SK-MEL-5 (cell line): ENCODE data around the gene PMEPA1. TPM values are rescaled to one million over a fixed set of nuclear protein-coding genes. Genes with fewer than 3 reads are reported as not detected.

ENCODE experiments used
- DNase-seq: peaks from one replicate; pipeline ENCODE4 v3.0.0-alpha.2; 2016; ENCODE audit warnings: low read depth, low spot score
- in situ Hi-C: cut with HindIII; loops from 2 replicates; pipeline ENCODE4 v1.10.0; 2016; ENCODE audit warnings: low sequenced_read_pairs, high pct_unique_total_duplicates, low pct_unique_long_range_greater_than_20kb
- total RNA-seq: library from RNA; depleted of rRNA; stranded (reverse); fragments of >200 nt; shearing (Covaris generic); gene quantifications from 2 replicates; pipeline ENCODE4 v1.2.3, GENCODE V29; 2014

The PMEPA1 gene
- total RNA-seq, 1 experiment from 2014 or later: 5.7 TPM

- in situ Hi-C loops: no loop called here
Measured at GRCh38 chr20:57672164-57672563, 37.7 kb downstream of the PMEPA1 start.

GRCh38 chr20:57671662-57672061 lies 38.2 kb downstream of the PMEPA1 start:
- in situ Hi-C loops: no loop called here
- DNase-seq: peak; percentile 15

More at GRCh38 chr20:57672164-57672563, 37.7 kb downstream of the PMEPA1 start:
- DNase-seq: no peak

GRCh38 chr20:57671072-57671391 lies 38.8 kb downstream of the PMEPA1 start:
- in situ Hi-C loops: no loop called here
- DNase-seq: no peak

- in situ Hi-C loops: no loop called here
- no peak for DNase-seq
Measured at GRCh38 chr20:57670288-57671071, 39.3 kb downstream of the PMEPA1 start.

GRCh38 chr20:57669632-57670031 lies 40.2 kb downstream of the PMEPA1 start:
- in situ Hi-C loops: no loop called here
- no peak for DNase-seq

GRCh38 chr20:57667924-57668782 lies 41.7 kb downstream of the PMEPA1 start:
- in situ Hi-C loops: no loop called here
- no peak for DNase-seq

GRCh38 chr20:57667388-57667787 lies 42.4 kb downstream of the PMEPA1 start:
- in situ Hi-C loops: no loop called here
- DNase-seq: no peak

- DNase-seq: no peak
- in situ Hi-C loops: no loop called here
Measured at GRCh38 chr20:57666834-57667157, 43.0 kb downstream of the PMEPA1 start.

GRCh38 chr20:57666106-57666833 lies 43.5 kb downstream of the PMEPA1 start:
- DNase-seq: no peak
- in situ Hi-C loops: no loop called here

- no peak for DNase-seq
- in situ Hi-C loops: no loop called here
Measured at GRCh38 chr20:57665589-57665971, 44.2 kb downstream of the PMEPA1 start.

- no peak for DNase-seq
Measured at GRCh38 chr20:57664924-57665588, 44.8 kb downstream of the PMEPA1 start.

GRCh38 chr20:57664476-57664875 lies 45.3 kb downstream of the PMEPA1 start:
- no peak for DNase-seq
- in situ Hi-C loops: no loop called here

More at GRCh38 chr20:57664924-57665588, 44.8 kb downstream of the PMEPA1 start:
- in situ Hi-C loops: no loop called here

- no peak for DNase-seq
- in situ Hi-C loops: no loop called here
Measured at GRCh38 chr20:57663681-57664451, 45.9 kb downstream of the PMEPA1 start.

GRCh38 chr20:57663241-57663640 lies 46.6 kb downstream of the PMEPA1 start:
- no peak for DNase-seq
- in situ Hi-C loops: no loop called here

GRCh38 chr20:57662456-57663240 lies 47.2 kb downstream of the PMEPA1 start:
- DNase-seq: no peak
- in situ Hi-C loops: no loop called here

- in situ Hi-C loops: no loop called here
Measured at GRCh38 chr20:57661746-57662455, 47.9 kb downstream of the PMEPA1 start.

More at GRCh38 chr20:57661746-57662455, 47.9 kb downstream of the PMEPA1 start:
- DNase-seq: no peak
